T-helper 17 cell (primary cell): ENCODE measurements around the gene CALY. TPM values are rescaled to one million over a fixed set of nuclear protein-coding genes. Genes with fewer than 3 reads are reported as not detected.
"Not testable (repeated sequence)": the region's sequence is repeated elsewhere in the genome, so short reads cannot be mapped to it uniquely, and the experiment has no call there.

Experiments
- ATAC-seq: fragments of 150-1000 bp; cut with Tn5 transposase; 2 replicates; pipeline ENCODE4 v1.10.0; 2021; ENCODE audit warnings: mild to moderate bottlenecking, moderate library complexity
- DNase-seq, 3 donors: peaks; one replicate each; pipeline versions ENCODE4 v3.0.0 to v3.0.0-alpha.2; 2020 to 2021
- H3K9me3 ChIP-seq: one replicate; pipeline ENCODE4 v1.7.0; 2013; ENCODE audit warnings: low read length, mild to moderate bottlenecking; ENCODE audit not compliant: control insufficient read depth, poor library complexity, severe bottlenecking
- H3K27ac Mint-ChIP-seq: one replicate; pipeline ENCODE4 v1.8.0; 2022; ENCODE audit warnings: mild to moderate bottlenecking, moderate library complexity, mixed read lengths
- H3K27me3 Mint-ChIP-seq: one replicate; pipeline ENCODE4 v1.8.0; 2022; ENCODE audit warnings: mixed read lengths
- H3K36me3 Mint-ChIP-seq: one replicate; pipeline ENCODE4 v1.8.0; 2022; ENCODE audit warnings: low read depth, mixed read lengths
- H3K4me1 Mint-ChIP-seq: one replicate; pipeline ENCODE4 v1.8.0; 2022; ENCODE audit warnings: mild to moderate bottlenecking, mixed read lengths
- H3K4me3 Mint-ChIP-seq: one replicate; pipeline ENCODE4 v1.8.0; 2022; ENCODE audit warnings: mild to moderate bottlenecking, moderate library complexity, mixed read lengths
- total RNA-seq, 4 donors: library from RNA in 2 of 4; stranded (reverse) in 2 of 4; gene quantifications; one replicate each; pipeline ENCODE4 v1.2.3 and lab custom pipeline; 2022 to 2026

CALY gene
- total RNA-seq, 2 donors from 2014 or later: 0.96 to 1.9 TPM

DNA sequence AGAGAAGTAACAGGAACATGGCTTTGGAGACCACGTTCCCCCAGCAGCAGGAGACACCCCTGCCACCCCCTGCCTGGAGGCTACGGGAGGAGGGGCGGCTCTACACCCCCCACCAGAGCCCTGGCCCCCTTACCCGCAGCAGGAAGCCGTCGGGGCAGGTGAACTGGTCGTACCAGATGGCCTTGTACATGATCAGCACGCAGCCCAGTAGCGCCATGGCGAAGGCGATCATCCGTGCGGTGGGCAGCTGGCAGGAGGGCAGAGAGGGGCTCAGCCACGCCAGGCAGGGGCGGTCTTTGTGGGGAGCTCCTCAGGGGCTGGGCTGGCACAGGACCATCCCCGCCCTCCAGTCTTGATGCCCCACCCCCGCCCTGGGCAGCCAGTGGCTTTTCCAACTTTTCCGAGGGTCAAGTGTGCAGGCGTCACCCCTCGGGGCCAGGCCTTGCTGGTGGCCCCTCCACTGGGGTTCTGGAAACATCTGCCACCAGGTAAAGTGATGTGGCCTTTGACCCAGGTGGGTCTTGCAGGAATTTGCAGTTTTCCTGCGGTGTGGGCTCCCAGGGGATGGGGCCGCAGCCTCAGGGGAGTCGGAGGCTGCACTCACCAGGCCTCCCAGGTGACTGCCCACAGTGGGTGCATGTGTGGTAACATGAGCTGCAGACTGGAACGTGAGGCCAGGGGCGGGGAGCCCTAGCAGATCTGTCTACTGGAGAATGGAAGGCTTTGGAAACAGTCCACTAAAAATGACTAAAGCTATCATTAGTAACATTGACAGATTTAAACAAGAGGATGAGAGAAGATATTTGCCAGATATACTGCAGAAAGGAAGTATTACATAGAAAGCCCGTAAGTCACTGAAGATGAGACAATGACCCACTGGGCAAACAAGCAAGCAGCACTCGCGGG is 9.7 kb downstream of the CALY start:
- H3K9me3 ChIP-seq: no peaks in the 10 kb centered on the region
- no peak for DNase-seq
- no peak for ATAC-seq
- H3K36me3 Mint-ChIP-seq: peaks cover 2% of the 10 kb centered on the region
- H3K4me3 Mint-ChIP-seq: no peak overlapping the region
- H3K4me1 Mint-ChIP-seq: peaks cover 15% of the 10 kb centered on the region
- H3K27me3 Mint-ChIP-seq: peaks cover 38% of the 10 kb centered on the region
- H3K27ac Mint-ChIP-seq: no peak overlapping the region

GRCh38 chr10:133326223-133326551 is 10.5 kb downstream of the CALY start:
- Mint-ChIP-seq H3K27ac (no peak overlapping the region), H3K4me3 (peak overlapping the region; percentile 28)

DNA sequence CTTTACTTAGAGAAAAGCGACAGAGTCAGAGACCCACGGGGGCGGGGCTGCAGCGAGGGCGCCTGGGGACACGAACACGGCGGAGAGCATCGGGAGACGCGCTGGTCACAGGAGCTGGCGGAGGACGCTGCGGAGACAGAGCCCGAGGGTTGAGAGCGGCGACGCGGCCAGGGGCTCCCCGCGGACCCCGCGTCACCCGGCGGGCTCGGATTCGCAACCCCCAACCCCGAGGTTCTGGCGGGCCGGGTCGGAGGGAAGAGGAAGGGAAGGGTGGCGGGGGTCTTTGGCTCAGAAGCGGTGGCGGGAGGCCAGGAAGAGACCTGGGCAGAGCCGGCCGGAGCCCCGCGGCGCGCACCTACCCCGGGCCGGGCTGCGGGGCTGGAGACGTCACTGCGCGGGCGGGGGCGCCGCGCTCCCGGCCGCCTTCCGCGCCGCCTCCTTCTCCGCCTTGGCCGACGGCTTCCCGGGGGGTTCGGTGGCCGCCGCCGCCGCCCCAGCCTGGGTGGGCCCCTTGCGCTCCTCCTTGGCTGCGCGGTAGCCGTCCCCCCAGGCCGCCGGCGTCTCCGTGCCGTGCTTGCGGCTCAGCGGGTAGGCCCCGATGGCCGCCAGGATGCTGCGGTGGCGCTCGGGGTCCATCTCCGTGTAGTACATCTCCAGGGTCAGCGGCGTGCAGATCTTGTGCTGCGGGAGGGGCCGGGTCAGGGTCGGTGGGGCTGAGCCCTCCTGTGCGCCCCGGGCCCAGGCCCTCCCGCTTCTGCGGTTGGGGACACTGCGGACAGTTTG is 11.1 kb downstream of the CALY start:
- H3K36me3 Mint-ChIP-seq: peaks cover 2% of the 10 kb centered on the region
- peaks cover 38% of the 10 kb centered on the region for H3K27me3 Mint-ChIP-seq
- H3K4me1 Mint-ChIP-seq: peaks cover 13% of the 10 kb centered on the region
- no peak for DNase-seq
- ATAC-seq: no peak
- H3K4me3 Mint-ChIP-seq: peak overlapping the region; percentile 89
- H3K9me3 ChIP-seq: no peaks in the 10 kb centered on the region
- H3K27ac Mint-ChIP-seq: no peak overlapping the region

More at GRCh38 chr10:133326223-133326551, 10.5 kb downstream of the CALY start:
- H3K9me3 ChIP-seq: no peaks in the 10 kb centered on the region
- H3K4me1 Mint-ChIP-seq: peaks cover 13% of the 10 kb centered on the region
- no peak for DNase-seq
- peaks cover 2% of the 10 kb centered on the region for H3K36me3 Mint-ChIP-seq
- H3K27me3 Mint-ChIP-seq: peaks cover 38% of the 10 kb centered on the region
- no peak for ATAC-seq

- DNase-seq (no peak), ATAC-seq (no peak)
- Mint-ChIP-seq H3K27me3 (peaks cover 37% of the 10 kb centered on the region), H3K4me3 (peak overlapping the region; percentile 89), H3K36me3 (peaks cover 5% of the 10 kb centered on the region), H3K4me1 (peaks cover 11% of the 10 kb centered on the region), H3K27ac (no peak overlapping the region)
- no peaks in the 10 kb centered on the region for H3K9me3 ChIP-seq
Measured at GRCh38 chr10:133324857-133325260, 11.8 kb downstream of the CALY start.

DNA sequence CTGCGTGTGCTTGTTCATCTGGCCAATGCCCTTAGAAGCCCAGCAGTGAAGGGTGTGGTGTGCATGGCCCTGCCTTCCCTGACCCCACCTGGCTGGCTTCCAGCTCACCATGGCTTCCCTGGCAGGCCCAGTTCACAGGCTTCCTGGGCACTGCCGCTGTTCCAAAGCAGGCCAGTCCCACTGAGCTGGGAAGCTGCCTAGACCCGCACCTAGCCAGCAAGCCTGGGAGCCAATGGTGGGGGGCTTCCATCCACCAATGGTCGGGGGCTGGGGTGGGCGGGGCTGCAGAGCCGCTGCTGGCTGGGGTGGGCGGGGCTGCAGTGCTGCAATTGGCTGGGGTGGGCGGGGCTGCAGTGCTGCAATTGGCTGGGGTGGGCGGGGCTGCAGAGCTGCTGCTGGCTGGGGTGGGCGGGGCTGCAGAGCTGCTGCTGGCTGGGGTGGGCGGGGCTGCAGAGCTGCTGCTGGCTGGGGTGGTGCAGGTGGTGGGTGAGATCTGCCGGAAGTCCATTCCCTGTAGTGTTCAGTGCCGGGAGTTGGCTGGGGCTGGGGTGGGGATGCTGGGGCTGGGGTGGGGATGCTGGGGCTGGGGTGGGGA is 12.4 kb downstream of the CALY start:
- H3K27ac Mint-ChIP-seq: no peak overlapping the region

DNA sequence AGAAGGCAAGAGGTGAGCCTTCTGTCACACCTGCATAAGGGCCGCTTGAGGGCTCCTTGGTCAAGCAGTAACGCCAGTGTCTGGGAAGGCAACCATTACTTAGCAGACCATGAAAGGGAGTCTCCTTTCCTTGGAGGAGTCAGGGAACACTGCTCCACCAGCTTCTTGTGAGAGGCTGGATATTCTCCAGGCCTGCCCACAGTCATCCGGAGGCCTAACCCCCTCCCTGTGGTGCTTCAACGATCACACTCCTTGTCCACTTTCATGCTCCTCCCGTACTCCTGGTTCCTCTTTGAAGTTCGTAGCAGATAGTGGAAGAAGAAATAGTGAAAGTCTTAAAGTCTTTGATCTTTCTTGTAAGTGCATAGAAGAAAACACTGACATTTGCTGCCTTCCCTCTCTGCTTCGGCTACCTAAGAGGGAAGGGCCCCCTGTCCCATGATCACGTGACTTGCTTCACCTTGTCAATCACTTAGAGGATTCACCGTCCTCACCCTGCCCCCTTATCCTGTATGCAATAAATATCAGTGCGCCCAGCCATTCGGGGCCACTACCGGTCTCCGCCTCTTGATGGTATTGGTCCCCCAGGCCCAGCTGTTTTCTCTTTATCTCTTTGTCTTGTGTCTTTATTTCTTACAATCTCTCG is 14.5 kb downstream of the CALY start:
- not testable (repeated sequence) for H3K4me3 Mint-ChIP-seq, ATAC-seq, DNase-seq, H3K36me3 Mint-ChIP-seq, H3K27ac Mint-ChIP-seq, H3K9me3 ChIP-seq
- Mint-ChIP-seq H3K27me3 (peaks cover 13% of the 10 kb centered on the region), H3K4me1 (peaks cover 17% of the 10 kb centered on the region)

More for the DNA sequence above, 12.4 kb downstream of the CALY start:
- DNase-seq: peak in 2 of 3 donors; percentile 51 to 61
- ATAC-seq: peak; percentile 80
- H3K9me3 ChIP-seq: no peaks in the 10 kb centered on the region
- Mint-ChIP-seq H3K4me1 (peaks cover 13% of the 10 kb centered on the region), H3K27me3 (peaks cover 32% of the 10 kb centered on the region), H3K36me3 (peaks cover 5% of the 10 kb centered on the region), H3K4me3 (peak overlapping the region; percentile 7)

DNA sequence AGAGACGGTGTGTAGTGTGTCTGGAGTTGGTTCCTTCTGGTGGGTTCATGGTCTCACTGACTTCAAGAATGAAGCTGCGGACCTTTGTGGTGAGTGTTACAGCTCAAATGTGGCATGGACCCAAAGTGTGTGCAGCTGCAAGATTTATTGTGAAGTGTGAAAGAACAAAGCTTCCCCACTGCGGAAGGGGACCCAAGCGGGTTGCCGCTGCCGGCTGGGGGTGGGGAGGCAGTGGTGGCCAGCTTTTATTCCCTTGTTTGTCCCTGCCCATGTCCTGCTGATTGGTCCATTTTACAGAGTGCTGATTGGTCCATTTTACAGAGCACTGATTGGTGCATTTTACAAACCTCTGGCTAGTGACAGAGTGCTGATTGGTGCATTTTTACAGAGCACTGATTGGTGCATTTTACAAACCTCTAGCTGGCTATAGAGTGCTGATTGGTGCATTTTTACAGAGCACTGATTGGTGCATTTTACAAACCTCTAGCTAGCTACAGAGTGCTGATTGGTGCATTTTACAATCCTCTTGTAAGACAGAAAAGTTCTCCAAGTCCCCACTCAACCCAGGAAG is 15.8 kb downstream of the CALY start:
- H3K4me3 Mint-ChIP-seq, H3K9me3 ChIP-seq, H3K36me3 Mint-ChIP-seq, DNase-seq, ATAC-seq, H3K27me3 Mint-ChIP-seq, H3K27ac Mint-ChIP-seq: not testable (repeated sequence)
- H3K4me1 Mint-ChIP-seq: peaks cover 14% of the 10 kb centered on the region

DNA sequence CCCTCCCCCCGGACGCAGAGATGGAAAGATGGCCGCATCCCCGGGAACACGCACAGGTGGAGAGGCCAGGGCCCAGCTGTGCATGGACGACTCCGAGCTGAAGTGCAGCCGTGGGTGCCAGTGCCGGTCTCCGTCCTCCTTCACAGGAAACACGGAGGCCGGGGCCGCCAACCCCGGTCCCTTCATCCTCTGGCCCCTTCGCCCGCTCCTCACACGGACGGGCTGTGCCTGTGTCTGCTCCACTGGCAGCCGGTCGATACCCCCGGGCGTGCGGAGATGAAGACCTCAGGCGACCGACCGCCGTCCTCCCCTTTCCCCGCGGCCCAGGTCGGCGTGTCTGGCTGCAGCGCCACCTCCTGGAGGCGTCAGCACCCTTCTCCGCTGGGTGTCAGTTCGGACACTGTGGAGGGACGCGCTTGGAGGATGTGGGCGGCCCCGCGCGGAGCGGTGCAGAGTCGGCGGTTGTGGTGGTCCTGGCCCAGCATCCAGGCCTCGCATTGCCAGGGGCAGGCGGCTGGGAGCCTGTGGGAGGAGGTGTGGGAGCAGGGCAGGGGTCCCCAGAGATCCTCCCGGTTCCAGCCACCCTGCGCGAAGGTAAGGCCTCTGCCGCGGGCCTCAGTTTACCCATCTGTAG is 18.1 kb downstream of the CALY start:
- Mint-ChIP-seq H3K4me1 (peaks cover 14% of the 10 kb centered on the region), H3K27me3 (no peaks in the 10 kb centered on the region), H3K36me3 (peaks cover 3% of the 10 kb centered on the region), H3K27ac (peak overlapping the region; percentile 27), H3K4me3 (peak overlapping the region; percentile 79)
- peak; percentile 59 to 65 (median 63) for DNase-seq
- peak; percentile 95 for ATAC-seq
- H3K9me3 ChIP-seq: no peaks in the 10 kb centered on the region

DNA sequence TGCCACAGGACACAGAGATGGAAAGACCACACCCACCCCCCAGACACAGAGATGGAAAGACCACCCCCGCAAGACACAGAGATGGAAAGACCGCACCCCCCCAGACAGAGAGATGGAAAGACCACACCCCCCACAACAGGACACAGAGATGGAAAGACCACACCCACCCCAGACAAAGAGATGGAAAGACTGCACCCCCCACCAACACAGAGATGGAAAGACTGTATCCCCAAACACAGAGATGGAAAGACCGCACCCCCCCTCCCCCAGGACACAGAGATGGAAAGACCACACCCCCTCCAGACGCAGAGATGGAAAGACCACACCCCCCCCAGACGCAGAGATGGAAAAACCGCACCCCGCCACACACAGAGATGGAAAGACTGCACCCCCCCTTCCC is 20.0 kb downstream of the CALY start:
- ATAC-seq (no peak), DNase-seq (no peak)
- peaks cover 3% of the 10 kb centered on the region for H3K36me3 Mint-ChIP-seq
- H3K4me1 Mint-ChIP-seq: peaks cover 14% of the 10 kb centered on the region
- H3K27ac Mint-ChIP-seq: no peak overlapping the region
- no peaks in the 10 kb centered on the region for H3K27me3 Mint-ChIP-seq
- H3K9me3 ChIP-seq: no peaks in the 10 kb centered on the region
- H3K4me3 Mint-ChIP-seq: peak overlapping the region; percentile 55

DNA sequence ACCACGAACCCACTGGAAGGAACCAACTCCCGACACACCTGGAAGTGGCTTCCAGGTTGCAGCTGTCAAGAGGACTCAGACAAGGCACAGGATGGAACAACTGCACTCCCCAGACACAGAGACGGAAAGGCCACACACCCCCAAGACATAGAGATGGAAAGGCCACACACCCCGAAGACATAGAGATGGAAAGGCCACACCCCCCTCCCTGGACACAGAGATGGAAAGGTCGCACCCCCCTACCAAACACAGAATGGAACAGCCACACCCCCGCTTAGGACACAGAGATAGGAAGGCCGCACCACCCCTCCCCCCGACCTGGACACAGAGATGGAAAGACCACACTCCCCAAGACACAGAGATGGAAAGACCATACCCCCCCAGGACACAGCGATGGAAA is 20.4 kb downstream of the CALY start:
- no peaks in the 10 kb centered on the region for H3K9me3 ChIP-seq
- DNase-seq (no peak), ATAC-seq (no peak)
- Mint-ChIP-seq H3K36me3 (peaks cover 3% of the 10 kb centered on the region), H3K4me3 (peak overlapping the region; percentile 55), H3K27ac (no peak overlapping the region), H3K27me3 (no peaks in the 10 kb centered on the region), H3K4me1 (peaks cover 14% of the 10 kb centered on the region)

GRCh38 chr10:133315847-133316246 is 20.8 kb downstream of the CALY start:
- ATAC-seq (no peak), DNase-seq (no peak)
- peaks cover 3% of the 10 kb centered on the region for H3K36me3 Mint-ChIP-seq
- no peaks in the 10 kb centered on the region for H3K9me3 ChIP-seq
- H3K27me3 Mint-ChIP-seq: no peaks in the 10 kb centered on the region
- no peak overlapping the region for H3K27ac Mint-ChIP-seq
- H3K4me1 Mint-ChIP-seq: peaks cover 14% of the 10 kb centered on the region
- no peak overlapping the region for H3K4me3 Mint-ChIP-seq

- Mint-ChIP-seq H3K27me3 (no peaks in the 10 kb centered on the region), H3K27ac (no peak overlapping the region), H3K4me3 (no peak overlapping the region), H3K4me1 (peaks cover 14% of the 10 kb centered on the region), H3K36me3 (no peaks in the 10 kb centered on the region)
- no peak for DNase-seq
- no peaks in the 10 kb centered on the region for H3K9me3 ChIP-seq
- ATAC-seq: no peak
Measured at GRCh38 chr10:133314911-133315310, 21.8 kb downstream of the CALY start.
